Measurements from ENCODE around the gene NKG7. TPM values are rescaled to one million over a fixed set of nuclear protein-coding genes. Genes with fewer than 3 reads are reported as not detected.

Gene NKG7
- total RNA-seq, 2 experiments from 2014 or later: 401 to 410 TPM

GRCh38 chr19:51367565-51368365 is 4.7 kb downstream of the NKG7 start:
- Mint-ChIP-seq H3K36me3 (ENCODE audit: low read depth) (peaks cover 49% of the 10 kb centered on the region), H3K4me3 (peak overlapping the region; percentile 96), H3K4me1 (ENCODE audit: low read depth) (peaks cover 77% of the 10 kb centered on the region), H3K27ac (peak overlapping the region; percentile 94), H3K9me3 (ENCODE audit: insufficient read depth) (no peaks in the 10 kb centered on the region), H3K27me3 (ENCODE audit: low read depth) (no peaks in the 10 kb centered on the region)
- ChIA-PET POLR2A (interaction anchor here (1.0 to 1.5 kb wide), 2 partner anchors 13 to 27 kb away, joined by 3 to 17 read pairs; no protein-coding TSS in a partner anchor), CTCF (interaction anchor here (1.1 to 1.8 kb wide), 5 partner anchors 24 to 74 kb away, joined by 4 to 15 read pairs (median 5); no protein-coding TSS in a partner anchor)
- DNase-seq (peak; percentile 99), ATAC-seq (peak; percentile 75)

GRCh38 chr19:51367255-51367564 is 5.2 kb downstream of the NKG7 start:
- Mint-ChIP-seq H3K9me3 (ENCODE audit: insufficient read depth) (no peaks in the 10 kb centered on the region), H3K4me3 (peak overlapping the region; percentile 96), H3K36me3 (ENCODE audit: low read depth) (peaks cover 49% of the 10 kb centered on the region), H3K27ac (peak overlapping the region; percentile 94), H3K27me3 (ENCODE audit: low read depth) (no peaks in the 10 kb centered on the region), H3K4me1 (ENCODE audit: low read depth) (peaks cover 80% of the 10 kb centered on the region)
- DNase-seq: no peak
- ATAC-seq: no peak
- ChIA-PET CTCF (interaction anchor here (1.1 to 1.8 kb wide), 4 partner anchors 25 to 54 kb away, joined by 4 to 15 read pairs (median 4); no protein-coding TSS in a partner anchor), POLR2A (interaction anchor here (1.0 to 1.5 kb wide), 2 partner anchors 13 to 28 kb away, joined by 3 to 17 read pairs; no protein-coding TSS in a partner anchor)

- H3K9me3 Mint-ChIP-seq (ENCODE audit: insufficient read depth): no peaks in the 10 kb centered on the region
- POLR2A ChIA-PET: interaction anchor here (1.0 to 1.7 kb wide), 3 partner anchors 28 to 32 kb away, joined by 3 to 18 read pairs (median 17); no protein-coding TSS in a partner anchor
- peak overlapping the region; percentile 96 for H3K4me3 Mint-ChIP-seq
- H3K4me1 Mint-ChIP-seq (ENCODE audit: low read depth): peaks cover 81% of the 10 kb centered on the region
- DNase-seq (peak; percentile 96), ATAC-seq (peak; percentile 60)
- H3K36me3 Mint-ChIP-seq (ENCODE audit: low read depth): peaks cover 45% of the 10 kb centered on the region
- H3K27me3 Mint-ChIP-seq (ENCODE audit: low read depth): no peaks in the 10 kb centered on the region
- peak overlapping the region; percentile 94 for H3K27ac Mint-ChIP-seq
- CTCF ChIA-PET: interaction anchor here (1.1 to 3.3 kb wide), 7 partner anchors 23 to 106 kb away, joined by 3 to 27 read pairs (median 7); no protein-coding TSS in a partner anchor
These were observed 5.8 kb downstream of the NKG7 start for GRCh38 chr19:51366389-51367254.

GRCh38 chr19:51365965-51366388 is 6.5 kb downstream of the NKG7 start, which contains the start of gene ETFB:
Gene ETFB (minus strand): TSS chr19:51366388. CDS start chr19:51366326, 62 bp downstream.
- ATAC-seq (no peak), DNase-seq (no peak)
- Mint-ChIP-seq H3K4me1 (ENCODE audit: low read depth) (peaks cover 81% of the 10 kb centered on the region), H3K9me3 (ENCODE audit: insufficient read depth) (no peaks in the 10 kb centered on the region), H3K36me3 (ENCODE audit: low read depth) (peaks cover 41% of the 10 kb centered on the region), H3K4me3 (peak within 1 kb of the TSS; percentile 96), H3K27ac (peak within 1 kb of the TSS; percentile 94), H3K27me3 (ENCODE audit: low read depth) (no peaks in the 10 kb centered on the region)
- ChIA-PET CTCF (interaction anchor here (0.8 to 3.3 kb wide), 7 partner anchors 22 to 107 kb away, joined by 3 to 27 read pairs (median 5); no protein-coding TSS in a partner anchor), POLR2A (interaction anchor here (1.0 to 2.8 kb wide), 4 partner anchors 10 to 33 kb away, joined by 3 to 18 read pairs (median 8); partner anchors contain the start of gene VSIG10L)

- peak; percentile 8 for ATAC-seq
- H3K4me1 Mint-ChIP-seq (ENCODE audit: low read depth): peaks cover 76% of the 10 kb centered on the region
These were observed 7.1 kb downstream of the NKG7 start for GRCh38 chr19:51365211-51365964.

GRCh38 chr19:51364200-51365106 is 8.0 kb downstream of the NKG7 start:
- H3K36me3 Mint-ChIP-seq (ENCODE audit: low read depth): peaks cover 33% of the 10 kb centered on the region
- ATAC-seq: no peak
- peak overlapping the region; percentile 66 for H3K27ac Mint-ChIP-seq
- H3K4me3 Mint-ChIP-seq: peak overlapping the region; percentile 49
- H3K27me3 Mint-ChIP-seq (ENCODE audit: low read depth): no peaks in the 10 kb centered on the region
- DNase-seq: no peak
- peaks cover 70% of the 10 kb centered on the region for H3K4me1 Mint-ChIP-seq (ENCODE audit: low read depth)
- CTCF ChIA-PET: interaction anchor here (1.0 to 3.3 kb wide), 6 partner anchors 10 to 77 kb away, joined by 3 to 27 read pairs (median 5); partner anchors contain the start of gene VSIG10L
- POLR2A ChIA-PET: interaction anchor here (0.7 to 2.8 kb wide), 4 partner anchors 8 to 31 kb away, joined by 3 to 12 read pairs (median 7); partner anchors contain the start of genes NKG7 and VSIG10L
- no peaks in the 10 kb centered on the region for H3K9me3 Mint-ChIP-seq (ENCODE audit: insufficient read depth)

More at GRCh38 chr19:51365211-51365964, 7.1 kb downstream of the NKG7 start:
- CTCF ChIA-PET: interaction anchor here (0.6 to 3.3 kb wide), 12 partner anchors 11 to 107 kb away, joined by 3 to 27 read pairs (median 4); no protein-coding TSS in a partner anchor
- DNase-seq: peak; percentile 44
- Mint-ChIP-seq H3K4me3 (peak overlapping the region; percentile 96), H3K9me3 (ENCODE audit: insufficient read depth) (no peaks in the 10 kb centered on the region), H3K27me3 (ENCODE audit: low read depth) (no peaks in the 10 kb centered on the region), H3K27ac (peak overlapping the region; percentile 94), H3K36me3 (ENCODE audit: low read depth) (peaks cover 37% of the 10 kb centered on the region)
- POLR2A ChIA-PET: interaction anchor here (0.6 to 2.8 kb wide), 6 partner anchors 10 to 33 kb away, joined by 3 to 18 read pairs (median 4); partner anchors contain the start of gene VSIG10L

GRCh38 chr19:51361239-51361638 is 11.2 kb downstream of the NKG7 start:
- H3K4me1 Mint-ChIP-seq (ENCODE audit: low read depth): peaks cover 62% of the 10 kb centered on the region
- DNase-seq (no peak), ATAC-seq (no peak)
- no peak overlapping the region for H3K27ac Mint-ChIP-seq
- POLR2A ChIA-PET: interaction anchor here (1.3 to 2.7 kb wide), 2 partner anchors 11 to 34 kb away, joined by 3 to 10 read pairs; partner anchors contain the start of gene NKG7
- H3K4me3 Mint-ChIP-seq: no peak overlapping the region
- no peaks in the 10 kb centered on the region for H3K9me3 Mint-ChIP-seq (ENCODE audit: insufficient read depth)
- CTCF ChIA-PET: no interaction called here
- no peaks in the 10 kb centered on the region for H3K27me3 Mint-ChIP-seq (ENCODE audit: low read depth)
- peaks cover 28% of the 10 kb centered on the region for H3K36me3 Mint-ChIP-seq (ENCODE audit: low read depth)

GRCh38 chr19:51359294-51359693 is 13.2 kb downstream of the NKG7 start:
- CTCF ChIA-PET: interaction anchor here (0.9 to 1.7 kb wide), 6 partner anchors 10 to 80 kb away, joined by 3 to 6 read pairs (median 4); no protein-coding TSS in a partner anchor
- no peak for ATAC-seq
- POLR2A ChIA-PET: interaction anchor here (1.0 kb wide), 1 partner anchor 36 kb away, joined by 5 read pairs; no protein-coding TSS in a partner anchor
- H3K27me3 Mint-ChIP-seq (ENCODE audit: low read depth): no peaks in the 10 kb centered on the region
- no peak overlapping the region for H3K4me3 Mint-ChIP-seq
- peaks cover 64% of the 10 kb centered on the region for H3K4me1 Mint-ChIP-seq (ENCODE audit: low read depth)
- H3K36me3 Mint-ChIP-seq (ENCODE audit: low read depth): peaks cover 26% of the 10 kb centered on the region
- H3K9me3 Mint-ChIP-seq (ENCODE audit: insufficient read depth): no peaks in the 10 kb centered on the region
- H3K27ac Mint-ChIP-seq: no peak overlapping the region
- DNase-seq: no peak

- DNase-seq (no peak), ATAC-seq (no peak)
- no peak overlapping the region for H3K27ac Mint-ChIP-seq
- POLR2A ChIA-PET: no interaction called here
- no peaks in the 10 kb centered on the region for H3K27me3 Mint-ChIP-seq (ENCODE audit: low read depth)
- CTCF ChIA-PET: no interaction called here
- peaks cover 25% of the 10 kb centered on the region for H3K36me3 Mint-ChIP-seq (ENCODE audit: low read depth)
- no peak overlapping the region for H3K4me3 Mint-ChIP-seq
- no peaks in the 10 kb centered on the region for H3K9me3 Mint-ChIP-seq (ENCODE audit: insufficient read depth)
- H3K4me1 Mint-ChIP-seq (ENCODE audit: low read depth): peaks cover 55% of the 10 kb centered on the region
These were observed 14.5 kb downstream of the NKG7 start for GRCh38 chr19:51357952-51358351.

Measured in activated CD8-positive, alpha-beta T cell treated with anti-CD3 and anti-CD28 coated beads, Interleukin-2, amount 10 ng/mL, durations not matched to agents 7 days and 5 days (primary cell).